ENCODE measurements around the gene GPLD1.
"Not testable (repeated sequence)": the region's sequence is repeated elsewhere in the genome, so short reads cannot be mapped to it uniquely, and the experiment has no call there.

Gene GPLD1, protein sequence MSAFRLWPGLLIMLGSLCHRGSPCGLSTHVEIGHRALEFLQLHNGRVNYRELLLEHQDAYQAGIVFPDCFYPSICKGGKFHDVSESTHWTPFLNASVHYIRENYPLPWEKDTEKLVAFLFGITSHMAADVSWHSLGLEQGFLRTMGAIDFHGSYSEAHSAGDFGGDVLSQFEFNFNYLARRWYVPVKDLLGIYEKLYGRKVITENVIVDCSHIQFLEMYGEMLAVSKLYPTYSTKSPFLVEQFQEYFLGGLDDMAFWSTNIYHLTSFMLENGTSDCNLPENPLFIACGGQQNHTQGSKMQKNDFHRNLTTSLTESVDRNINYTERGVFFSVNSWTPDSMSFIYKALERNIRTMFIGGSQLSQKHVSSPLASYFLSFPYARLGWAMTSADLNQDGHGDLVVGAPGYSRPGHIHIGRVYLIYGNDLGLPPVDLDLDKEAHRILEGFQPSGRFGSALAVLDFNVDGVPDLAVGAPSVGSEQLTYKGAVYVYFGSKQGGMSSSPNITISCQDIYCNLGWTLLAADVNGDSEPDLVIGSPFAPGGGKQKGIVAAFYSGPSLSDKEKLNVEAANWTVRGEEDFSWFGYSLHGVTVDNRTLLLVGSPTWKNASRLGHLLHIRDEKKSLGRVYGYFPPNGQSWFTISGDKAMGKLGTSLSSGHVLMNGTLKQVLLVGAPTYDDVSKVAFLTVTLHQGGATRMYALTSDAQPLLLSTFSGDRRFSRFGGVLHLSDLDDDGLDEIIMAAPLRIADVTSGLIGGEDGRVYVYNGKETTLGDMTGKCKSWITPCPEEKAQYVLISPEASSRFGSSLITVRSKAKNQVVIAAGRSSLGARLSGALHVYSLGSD

GRCh38 chr6:24489470-24489869 lies at the start of gene GPLD1:
TSS of gene GPLD1 (minus strand) at chr6:24489578. CDS start at chr6:24489511, 67 bp downstream.
- FAIRE-seq = no peak

DNA sequence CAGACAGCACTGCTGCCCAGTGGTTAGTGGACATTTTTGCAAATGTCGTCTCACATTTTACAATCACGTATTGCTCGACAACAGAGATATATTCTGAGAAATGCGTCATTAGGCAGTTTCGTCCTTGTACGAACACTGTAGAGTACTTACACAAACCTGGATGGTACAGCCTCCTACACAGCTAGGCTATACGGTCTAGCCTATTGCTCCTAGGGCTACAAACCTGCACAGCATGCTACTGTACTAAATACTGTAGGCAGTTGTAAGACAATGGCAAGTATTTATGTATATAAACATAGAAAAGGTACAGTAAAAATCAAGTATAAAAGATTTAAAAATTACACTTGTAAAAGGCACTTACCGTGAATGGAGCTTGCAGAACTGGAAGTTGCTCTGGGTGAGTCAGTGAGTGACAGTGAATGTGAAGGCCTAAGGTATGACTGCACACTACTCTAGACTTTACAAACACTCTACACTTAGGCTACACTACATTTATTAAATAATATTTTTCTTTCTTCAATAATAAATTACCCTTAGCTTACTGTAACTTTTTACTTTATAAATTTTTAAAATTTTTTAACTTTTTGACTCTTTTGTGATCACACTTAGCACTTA lies 48.5 kb upstream of the GPLD1 start:
- no peak for FAIRE-seq

GRCh38 chr6:24537082-24537699 lies 47.8 kb upstream of the GPLD1 start:
- FAIRE-seq = no peak

GRCh38 chr6:24536466-24536865 lies 47.1 kb upstream of the GPLD1 start:
- FAIRE-seq = no peak

DNA sequence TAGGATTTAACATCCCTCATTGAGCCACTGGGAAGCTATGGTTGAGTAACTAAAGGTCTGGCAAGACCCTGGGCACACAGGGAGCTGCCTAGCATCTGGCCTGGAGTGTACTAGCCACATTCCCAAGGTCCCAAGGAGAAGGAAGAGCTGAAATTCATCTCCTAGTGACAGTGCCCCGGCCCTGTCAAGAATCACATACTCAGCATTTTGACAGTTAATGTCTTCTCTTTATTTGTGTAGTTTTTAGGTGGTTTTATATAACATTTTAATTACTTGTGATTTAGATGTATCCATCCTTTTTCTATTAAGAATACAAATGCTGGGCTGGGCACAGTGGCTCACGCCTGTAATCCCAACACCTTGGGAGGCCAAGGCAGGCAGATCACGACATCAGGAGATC lies 45.8 kb upstream of the GPLD1 start:
- no peak for FAIRE-seq

GRCh38 chr6:24534329-24534728 lies 45.0 kb upstream of the GPLD1 start:
- FAIRE-seq = no peak

DNA sequence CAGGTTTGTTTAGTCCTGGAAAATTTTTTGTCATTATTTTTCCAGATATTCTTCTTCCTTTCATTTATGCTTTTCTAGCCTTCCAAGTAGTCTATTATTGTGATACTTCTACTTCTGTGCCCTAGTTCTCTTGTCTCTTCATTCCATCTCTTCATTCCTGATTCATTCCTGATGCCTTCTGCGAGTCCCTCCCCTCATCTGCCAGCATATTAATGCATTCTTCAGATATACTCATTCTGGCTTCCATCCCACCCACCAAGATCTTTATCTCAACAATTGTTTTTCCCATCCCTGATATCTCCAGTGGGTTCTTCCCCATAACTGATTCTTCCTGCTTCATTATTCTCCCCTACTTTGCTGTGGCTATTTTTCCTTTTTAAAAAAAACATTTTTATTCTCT lies 40.6 kb upstream of the GPLD1 start:
- FAIRE-seq = no peak

- FAIRE-seq = no peak
These were observed 35.4 kb upstream of the GPLD1 start for GRCh38 chr6:24524805-24525204.

GRCh38 chr6:24524329-24524728 lies 35.0 kb upstream of the GPLD1 start:
- FAIRE-seq = no peak

- FAIRE-seq = no peak
These were observed 33.1 kb upstream of the GPLD1 start for GRCh38 chr6:24522228-24523176.

- no peak for FAIRE-seq
These were observed 31.7 kb upstream of the GPLD1 start for GRCh38 chr6:24520929-24521546.

- FAIRE-seq = no peak
These were observed 28.5 kb upstream of the GPLD1 start for GRCh38 chr6:24517659-24518543.

DNA sequence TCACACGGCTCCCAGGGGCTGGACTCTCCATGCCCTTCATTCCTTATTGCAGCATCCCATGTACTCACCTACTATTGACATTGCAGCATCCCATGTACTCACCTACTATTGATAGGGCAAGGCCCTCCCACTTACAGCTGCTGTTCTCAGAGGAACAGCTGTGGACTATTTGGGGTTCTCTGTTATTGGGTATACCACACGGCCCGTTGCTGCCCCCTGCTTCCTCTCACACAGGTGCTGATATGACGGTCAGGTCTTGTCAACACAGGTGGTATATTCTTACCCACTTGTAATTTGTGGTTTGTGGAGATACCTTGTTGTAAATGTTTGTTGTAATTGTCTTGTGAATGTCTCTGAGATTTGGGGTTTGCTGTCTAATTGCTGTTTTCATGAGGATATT lies 24.2 kb upstream of the GPLD1 start:
- FAIRE-seq = no peak

- FAIRE-seq = not testable (repeated sequence)
These were observed 22.6 kb upstream of the GPLD1 start for GRCh38 chr6:24511976-24512375.

DNA sequence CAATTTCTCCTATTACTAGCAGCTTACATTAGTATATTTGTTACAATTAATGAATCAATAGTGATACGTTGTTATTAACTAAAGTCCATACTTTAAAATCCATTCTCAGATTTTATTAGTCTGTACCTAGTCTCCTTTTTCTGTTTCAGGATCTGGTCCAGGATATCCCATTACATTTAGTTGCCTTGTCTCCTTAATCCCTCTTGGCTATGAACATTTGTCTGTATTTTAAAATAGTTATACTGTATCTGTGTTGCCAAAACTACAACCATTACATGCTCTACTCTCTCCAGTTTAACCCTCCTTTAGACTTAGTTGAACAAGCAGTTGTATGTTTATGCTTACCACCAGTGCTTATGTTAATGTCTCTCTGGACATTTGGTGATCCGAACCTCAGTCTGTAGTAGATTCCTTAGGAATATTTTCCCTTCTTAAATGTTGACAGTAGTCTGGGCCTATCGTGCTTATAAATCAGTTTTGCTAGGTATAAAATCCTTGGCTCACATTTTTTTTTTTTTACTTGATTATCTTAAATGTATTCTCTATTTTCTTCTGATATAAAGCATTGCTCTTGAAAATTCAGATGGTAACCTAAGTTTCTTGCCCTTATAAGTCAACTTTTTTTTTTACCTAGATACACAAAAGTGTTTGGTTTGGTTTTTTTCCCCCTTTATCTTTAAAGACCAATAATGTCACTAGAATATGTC lies 17.6 kb upstream of the GPLD1 start:
- no peak for FAIRE-seq

DNA sequence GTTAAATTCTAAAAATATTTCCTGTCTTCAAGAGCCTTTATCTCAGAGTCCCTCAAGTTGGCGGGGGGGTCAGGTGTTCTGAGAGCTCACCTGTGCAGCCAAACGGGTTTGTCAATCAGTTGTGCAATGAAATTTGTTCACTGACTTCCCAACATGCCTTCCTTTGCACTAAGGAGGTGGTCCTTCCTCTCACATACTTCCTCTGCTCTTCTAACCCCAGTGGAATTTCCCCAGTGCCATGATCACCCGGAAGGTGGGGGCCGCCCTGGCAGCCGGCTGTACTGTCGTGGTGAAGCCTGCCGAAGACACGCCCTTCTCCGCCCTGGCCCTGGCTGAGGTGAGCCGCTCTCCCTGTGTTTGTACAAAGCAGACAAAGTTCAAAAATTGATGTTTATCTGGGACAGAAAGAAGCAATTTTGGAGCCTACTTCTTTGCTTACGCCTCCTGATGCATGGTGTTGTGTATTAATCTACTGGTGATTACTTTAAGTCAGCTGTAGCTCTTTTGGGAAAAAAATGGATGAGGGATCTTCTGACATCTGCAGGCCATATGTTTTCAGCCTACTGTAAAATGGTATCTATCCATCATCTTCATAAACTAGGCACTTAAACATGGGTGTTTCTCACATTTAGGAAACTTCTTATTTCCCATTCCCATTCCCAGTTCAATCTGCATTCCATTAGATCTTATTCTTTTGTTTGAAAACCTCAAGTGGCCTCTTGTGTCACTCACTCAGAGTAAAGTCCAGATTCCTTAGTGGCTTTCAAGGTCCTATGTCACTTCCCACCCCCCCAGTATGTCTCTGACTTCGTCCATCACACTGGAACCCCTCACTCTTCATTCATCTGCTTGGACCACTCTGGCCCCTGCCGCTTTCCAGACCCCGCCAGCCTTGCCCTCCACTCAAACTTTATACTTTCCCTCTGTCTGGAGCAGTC lies 15.5 kb upstream of the GPLD1 start:
- FAIRE-seq = no peak

DNA sequence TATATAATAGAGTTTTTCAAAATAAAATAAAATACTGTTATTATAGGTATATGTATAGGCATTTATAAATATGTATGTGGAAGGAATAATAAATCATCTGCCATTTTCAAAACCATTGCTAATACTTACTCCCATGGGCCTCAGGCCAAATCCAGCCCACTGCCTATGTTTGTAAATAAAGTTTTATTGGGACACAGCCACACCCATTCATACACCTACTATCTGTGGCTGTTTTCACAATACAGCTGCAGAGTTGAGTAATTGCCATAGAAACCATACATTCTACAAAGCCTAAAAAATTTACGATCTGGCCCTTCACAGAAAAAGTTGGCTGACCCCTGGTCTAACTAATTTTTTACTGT lies 14.9 kb upstream of the GPLD1 start:
- no peak for FAIRE-seq

- no peak for FAIRE-seq
These were observed 12.5 kb upstream of the GPLD1 start for GRCh38 chr6:24501914-24502313.

- FAIRE-seq = no peak
These were observed 12.0 kb upstream of the GPLD1 start for GRCh38 chr6:24501374-24501773.

Data from colon (tissue), 2 donors.